IMR-90 (cell line): ENCODE results near the gene DSCAM. TPM values are rescaled to one million over a fixed set of nuclear protein-coding genes. Genes with fewer than 3 reads are reported as not detected.

ENCODE experiments used
- ATAC-seq: fragments of 200-7000 bp; cut with Tn5 transposase; 2 replicates; pipeline ENCODE4 v1.9.1; 2020; ENCODE audit warnings: low read depth, mild to moderate bottlenecking, moderate library complexity
- BruUV-seq: library from RNA; stranded (reverse); fragments of 400-500 nt; replicated peaks from 2 replicates; lab custom pipeline; 2021; lab: Mats Ljungman, UMichigan
- CTCF ChIA-PET: fragments of 300-600 bp; formaldehyde crosslinking; extraction: SDS; loops from one replicate; lab custom pipeline; 2021; ENCODE audit warnings: antibody characterized with exemption; lab: Yijun Ruan, JAX
- POLR2A ChIA-PET: fragments of 300-600 bp; sonication (Branson Sonifier 250); formaldehyde crosslinking; loops from one replicate; lab custom pipeline; 2022; ENCODE audit warnings: antibody characterized with exemption; ENCODE audit not compliant: unreplicated experiment; lab: Charles Lee
- DNase-seq: peaks from one replicate; pipeline ENCODE4 v3.0.0; 2013
- H2AFZ ChIP-seq: replicated peaks from 2 replicates; pipeline ENCODE3; 2013; ENCODE audit warnings: low read length, mild to moderate bottlenecking; ENCODE audit not compliant: poor library complexity
- H2AK5ac ChIP-seq: 2 replicates; pipeline ENCODE4 v1.6.1; 2013; ENCODE audit warnings: low read depth, low read length, inconsistent platforms
- H2AK9ac ChIP-seq: replicated peaks from 2 replicates; pipeline ENCODE3; 2013; ENCODE audit warnings: mild to moderate bottlenecking, low read depth, low read length, moderate library complexity; ENCODE audit not compliant: poor library complexity
- H2BK120ac ChIP-seq: 2 replicates; pipeline ENCODE4 v1.6.1; 2013; ENCODE audit warnings: low read depth, low read length, inconsistent platforms
- H2BK15ac ChIP-seq: 3 replicates; pipeline ENCODE4 v1.6.1; 2013; ENCODE audit warnings: low read depth, low read length, inconsistent platforms
- H2BK20ac ChIP-seq: 2 replicates; pipeline ENCODE4 v1.6.1; 2013; ENCODE audit warnings: low read depth, mild to moderate bottlenecking, inconsistent platforms, low read length, moderate library complexity
- H2BK5ac ChIP-seq: 2 replicates; pipeline ENCODE4 v1.6.1; 2013; ENCODE audit warnings: mild to moderate bottlenecking, low read depth, low read length, inconsistent platforms; ENCODE audit not compliant: poor library complexity, severe bottlenecking
- H3K14ac ChIP-seq: replicated peaks from 2 replicates; pipeline ENCODE4 v1.6.1; 2013; ENCODE audit warnings: low read depth, low read length, inconsistent platforms
- H3K18ac ChIP-seq: 2 replicates; pipeline ENCODE4 v1.6.1; 2013; ENCODE audit warnings: low read depth, low read length, control low read depth
- H3K23ac ChIP-seq: 2 replicates; pipeline ENCODE4 v1.6.1; 2013; ENCODE audit warnings: low read depth, low read length, inconsistent platforms
- H3K27ac ChIP-seq: 2 replicates; pipeline ENCODE4 v1.5.1; 2013; ENCODE audit warnings: mild to moderate bottlenecking, control low read depth, low read length; ENCODE audit not compliant: insufficient read depth
- H3K27me3 ChIP-seq: 2 replicates; pipeline ENCODE4 v1.6.1; 2013; ENCODE audit warnings: low read length; ENCODE audit not compliant: control insufficient read depth, insufficient read depth
- H3K36me3 ChIP-seq: 2 replicates; pipeline ENCODE4 v1.6.1; 2013; ENCODE audit warnings: low read length, mixed read lengths; ENCODE audit not compliant: control insufficient read depth, insufficient read depth
- H3K4ac ChIP-seq: 2 replicates; pipeline ENCODE4 v1.6.1; 2013; ENCODE audit warnings: low read depth, low read length, inconsistent platforms
- H3K4me1 ChIP-seq: 2 replicates; pipeline ENCODE4 v1.6.1; 2013; ENCODE audit warnings: low read length, mixed read lengths; ENCODE audit not compliant: control insufficient read depth, insufficient read depth
- H3K4me2 ChIP-seq: 2 replicates; pipeline ENCODE4 v1.6.1; 2013; ENCODE audit warnings: low read depth, mild to moderate bottlenecking, control low read depth, low read length, moderate library complexity
- H3K4me3 ChIP-seq: 2 replicates; pipeline ENCODE4 v1.5.1; 2013; ENCODE audit warnings: low read depth, mild to moderate bottlenecking, control low read depth, low read length, moderate library complexity; ENCODE audit not compliant: insufficient read depth
- H3K56ac ChIP-seq: 2 replicates; pipeline ENCODE4 v1.6.1; 2013; ENCODE audit warnings: low read length, inconsistent platforms; ENCODE audit not compliant: insufficient read depth; ENCODE audit errors: extremely low read depth
- H3K79me1 ChIP-seq, 2 experiments: 2 replicates each; pipeline ENCODE4 v1.6.1; 2013; ENCODE audit warnings: low read length in 2 of 2, inconsistent platforms in 1 of 2, low read depth in 1 of 2
- H3K9ac ChIP-seq: 2 replicates; pipeline ENCODE4 v1.6.1; 2013; ENCODE audit warnings: low read depth, low read length, control low read depth
- H3K9me1 ChIP-seq: 2 replicates; pipeline ENCODE4 v1.6.1; 2013; ENCODE audit warnings: low read length, inconsistent platforms; ENCODE audit not compliant: insufficient read depth
- H3K9me3 ChIP-seq: 2 replicates; pipeline ENCODE4 v1.6.1; 2013; ENCODE audit warnings: low read length; ENCODE audit not compliant: control insufficient read depth, insufficient read depth
- H4K20me1 ChIP-seq: 2 replicates; pipeline ENCODE4 v1.6.1; 2013; ENCODE audit warnings: low read length, inconsistent platforms; ENCODE audit not compliant: insufficient read depth
- H4K5ac ChIP-seq: 2 replicates; pipeline ENCODE4 v1.6.1; 2013; ENCODE audit warnings: mild to moderate bottlenecking, low read depth, low read length, control low read depth
- H4K8ac ChIP-seq, 2 experiments: 2 replicates each; pipeline ENCODE4 v1.6.1; 2013; ENCODE audit warnings: low read depth in 2 of 2, low read length in 2 of 2, control low read depth in 1 of 2, inconsistent platforms in 1 of 2
- H4K91ac ChIP-seq: 2 replicates; pipeline ENCODE4 v1.6.1; 2013; ENCODE audit warnings: low read depth, low read length, inconsistent platforms; ENCODE audit not compliant: insufficient read depth
- BHLHE40 ChIP-seq: fragments of 150-350 bp; IDR thresholded peaks from 2 replicates; pipeline ENCODE4 v1.6.1; 2016; ENCODE audit warnings: mild to moderate bottlenecking, low read depth, low read length
- CEBPB ChIP-seq: IDR thresholded peaks from 2 replicates; pipeline ENCODE4 v1.6.1; 2012; ENCODE audit warnings: low read depth, low read length, improper control_type of control experiment
- CHD1 ChIP-seq: IDR thresholded peaks from 2 replicates; pipeline ENCODE4 v1.6.1; 2012; ENCODE audit warnings: low read depth, low read length, improper control_type of control experiment
- FOS ChIP-seq: fragments of 150-350 bp; IDR thresholded peaks from 2 replicates; pipeline ENCODE4 v1.6.1; 2016; ENCODE audit warnings: low read depth, low read length
- MAFK ChIP-seq: IDR thresholded peaks from 2 replicates; pipeline ENCODE4 v1.6.1; 2012; ENCODE audit warnings: low read depth, low read length, improper control_type of control experiment
- MAZ ChIP-seq: IDR thresholded peaks from 2 replicates; pipeline ENCODE4 v1.6.1; 2012; ENCODE audit warnings: low read depth, mild to moderate bottlenecking, low read length, improper control_type of control experiment, moderate library complexity, borderline replicate concordance
- RCOR1 ChIP-seq: IDR thresholded peaks from 2 replicates; pipeline ENCODE4 v1.6.1; 2012; ENCODE audit warnings: mild to moderate bottlenecking, low read length, improper control_type of control experiment; ENCODE audit not compliant: insufficient replicate concordance
- RFX5 ChIP-seq: IDR thresholded peaks from 2 replicates; pipeline ENCODE4 v1.8.0; 2012; ENCODE audit warnings: low read depth, mild to moderate bottlenecking, low read length, moderate library complexity
- WGBS, 2 experiments: methylation state at CpG; one replicate each; pipeline versions ENCODE4 v1.1.5 to v1.1.7; 2013; ENCODE audit warnings: missing lambda C conversion rate in 2 of 2; ENCODE audit not compliant: insufficient read length in 1 of 2; ENCODE audit errors: extremely low coverage in 2 of 2; 5-methylcytosine and 5-hydroxymethylcytosine counted together
- dilution Hi-C: fragments of 300-500 bp; cut with HindIII; formaldehyde crosslinking; loops from one replicate; pipeline ENCODE4 v1.14.3; 2018; ENCODE audit warnings: low sequenced_read_pairs; ENCODE audit not compliant: unreplicated experiment
- in situ Hi-C: fragments of 300-500 bp; cut with MboI; formaldehyde crosslinking; loops from 3 replicates; pipeline ENCODE4 v1.14.3; 2019; ENCODE audit warnings: low sequenced_read_pairs, inconsistent platforms, mixed read lengths
- intact Hi-C: fragments of 100-400 bp; cut with micrococcal nuclease; formaldehyde crosslinking; loops from 2 replicates; pipeline ENCODE4 v1.10.0; 2022
- polyA plus RNA-seq, 3 experiments: library from polyadenylated mRNA; depleted of rRNA; stranded (reverse); fragments of >200 nt; gene quantifications; 2 replicates each; pipeline ENCODE4 v1.2.3, GENCODE V29; 2012; ENCODE audit warnings: low replicate concordance in 1 of 3
- total RNA-seq: library from RNA; depleted of rRNA; stranded (reverse); fragments of >200 nt; gene quantifications from 2 replicates; pipeline ENCODE4 v1.2.3, GENCODE V29; 2012
- TF ChIP-seq, protein P1 (sequence below): fragments of 150-350 bp; IDR thresholded peaks from 2 replicates; pipeline ENCODE4 v1.6.1; 2016; ENCODE audit warnings: low read depth, mild to moderate bottlenecking, low read length, moderate library complexity, borderline replicate concordance
- TF ChIP-seq, protein P2 (sequence below): fragments of 150-350 bp; IDR thresholded peaks from 2 replicates; pipeline ENCODE4 v1.6.1; 2017; ENCODE audit warnings: mild to moderate bottlenecking, antibody characterized with exemption, low read length, low read depth

The DSCAM gene
- total and polyA plus RNA-seq, 2 of the 4 experiments (the other 2 are of a cell fraction) = under 0.01 to 0.02 TPM

DNA sequence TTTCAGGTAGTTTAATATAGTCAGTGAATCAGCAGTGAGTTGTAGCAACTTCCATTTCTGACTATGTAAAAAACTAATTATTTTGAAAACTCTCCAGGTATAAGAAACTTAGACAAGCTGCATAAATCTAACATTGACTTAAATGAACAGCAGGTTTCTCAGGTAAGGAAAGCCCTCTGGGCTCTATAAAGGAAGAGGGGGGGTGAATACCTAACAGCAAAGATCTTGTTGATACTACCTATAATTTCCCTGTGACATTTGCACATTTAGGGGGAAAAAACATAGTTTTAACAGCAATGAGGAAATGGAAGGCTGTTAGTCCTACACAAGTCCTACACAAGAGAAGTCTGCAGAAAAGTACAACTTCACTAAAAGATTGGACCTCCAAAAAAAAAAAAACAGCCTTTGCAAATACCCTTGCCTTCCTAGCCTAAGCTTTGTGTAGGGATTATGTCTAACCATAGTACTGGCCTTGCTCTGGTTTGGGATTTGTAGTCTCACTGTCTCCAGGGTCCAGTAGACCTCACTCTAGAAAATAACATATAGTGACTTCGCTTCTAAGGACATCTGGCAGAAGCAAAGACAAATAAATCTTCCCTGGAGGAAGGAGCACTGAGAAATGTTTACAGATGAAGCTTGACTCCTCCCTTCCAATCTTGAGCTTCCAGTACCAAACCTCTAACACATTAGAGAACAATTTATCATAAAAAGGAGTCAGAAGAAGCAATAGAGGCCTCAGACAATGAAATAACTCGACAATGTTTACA is 459.8 kb downstream of the DSCAM start:
- Histone ChIP-seq H3K36me3 (no peaks in the 10 kb centered on the region), H3K4me2 (no peak overlapping the region), H3K14ac (no peak overlapping the region), H4K5ac (no peak overlapping the region), H3K18ac (no peak overlapping the region), H2BK15ac (no peak overlapping the region), H3K9me3 (peaks cover 24% of the 10 kb centered on the region), H3K4ac (no peak overlapping the region), H2BK5ac (no peak overlapping the region), H3K9me1 (no peaks in the 10 kb centered on the region), H3K56ac (no peak overlapping the region), H2BK120ac (no peak overlapping the region), H2AK5ac (no peak overlapping the region), H3K27ac (no peak overlapping the region), H3K4me1 (no peaks in the 10 kb centered on the region), H2BK20ac (no peak overlapping the region), H4K91ac (no peak overlapping the region), H2AK9ac (no peak overlapping the region), H4K8ac (no peak overlapping the region), H3K27me3 (no peaks in the 10 kb centered on the region), H3K79me1 (no peaks in the 10 kb centered on the region), H3K9ac (no peak overlapping the region), H3K23ac (no peak overlapping the region), H3K4me3 (no peak overlapping the region), H2AFZ (no peak overlapping the region), H4K20me1 (no peaks in the 10 kb centered on the region)
- DNase-seq = no peak
- CTCF ChIA-PET = no interaction called here
- POLR2A ChIA-PET = no interaction called here
- intact Hi-C loops (no loop called here), dilution Hi-C loops (no loop called here), in situ Hi-C loops (no loop called here)
- WGBS, 2 experiments = no CpG with 5 or more reads among the region's 2 CpGs
- ATAC-seq = no peak
- no peak for TF ChIP-seq MAZ
- no peak for TF ChIP-seq BHLHE40
- no peak for TF ChIP-seq CEBPB
- TF ChIP-seq, protein P1, sequence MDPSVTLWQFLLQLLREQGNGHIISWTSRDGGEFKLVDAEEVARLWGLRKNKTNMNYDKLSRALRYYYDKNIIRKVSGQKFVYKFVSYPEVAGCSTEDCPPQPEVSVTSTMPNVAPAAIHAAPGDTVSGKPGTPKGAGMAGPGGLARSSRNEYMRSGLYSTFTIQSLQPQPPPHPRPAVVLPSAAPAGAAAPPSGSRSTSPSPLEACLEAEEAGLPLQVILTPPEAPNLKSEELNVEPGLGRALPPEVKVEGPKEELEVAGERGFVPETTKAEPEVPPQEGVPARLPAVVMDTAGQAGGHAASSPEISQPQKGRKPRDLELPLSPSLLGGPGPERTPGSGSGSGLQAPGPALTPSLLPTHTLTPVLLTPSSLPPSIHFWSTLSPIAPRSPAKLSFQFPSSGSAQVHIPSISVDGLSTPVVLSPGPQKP = no peak
- TF ChIP-seq RFX5 = no peak
- TF ChIP-seq, protein P2, sequence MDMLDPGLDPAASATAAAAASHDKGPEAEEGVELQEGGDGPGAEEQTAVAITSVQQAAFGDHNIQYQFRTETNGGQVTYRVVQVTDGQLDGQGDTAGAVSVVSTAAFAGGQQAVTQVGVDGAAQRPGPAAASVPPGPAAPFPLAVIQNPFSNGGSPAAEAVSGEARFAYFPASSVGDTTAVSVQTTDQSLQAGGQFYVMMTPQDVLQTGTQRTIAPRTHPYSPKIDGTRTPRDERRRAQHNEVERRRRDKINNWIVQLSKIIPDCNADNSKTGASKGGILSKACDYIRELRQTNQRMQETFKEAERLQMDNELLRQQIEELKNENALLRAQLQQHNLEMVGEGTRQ = no peak
- no peak for TF ChIP-seq RCOR1
- TF ChIP-seq MAFK = no peak
- no peak for TF ChIP-seq CHD1
- TF ChIP-seq FOS = no peak
- no TSS peak for BruUV-seq
